AML-193 (cell line): Measurements from ENCODE around the gene ASIC1.
"Not testable (repeated sequence)": the region's sequence is repeated elsewhere in the genome, so short reads cannot be mapped to it uniquely, and the experiment has no call there.

ENCODE experiments used
- DNase-seq, 2 experiments: peaks; one replicate each; lab custom pipeline; 2025; lab: John Stamatoyannopoulos, UW

Gene ASIC1

GRCh38 chr12:50061946-50062686 lies 4.7 kb downstream of the ASIC1 start:
- no peak for DNase-seq

- no peak for DNase-seq
Measured at GRCh38 chr12:50062728-50063460, 5.5 kb downstream of the ASIC1 start.

- DNase-seq, result no peak
Measured at GRCh38 chr12:50065726-50066310, 8.4 kb downstream of the ASIC1 start.

- no peak for DNase-seq
Measured at GRCh38 chr12:50066402-50066801, 9.0 kb downstream of the ASIC1 start.

GRCh38 chr12:50069069-50069468 lies 11.7 kb downstream of the ASIC1 start:
- DNase-seq, result no peak

- DNase-seq, result no peak
Measured at GRCh38 chr12:50069539-50069938, 12.1 kb downstream of the ASIC1 start.

GRCh38 chr12:50070314-50071060 lies 13.1 kb downstream of the ASIC1 start:
- DNase-seq, result peak; percentile 67 to 78

GRCh38 chr12:50072198-50072907 lies 15.0 kb downstream of the ASIC1 start:
- DNase-seq, result no peak

- no peak for DNase-seq
Measured at GRCh38 chr12:50073206-50073605, 15.8 kb downstream of the ASIC1 start.

GRCh38 chr12:50073712-50074111 lies 16.3 kb downstream of the ASIC1 start:
- no peak for DNase-seq

- DNase-seq, result peak; percentile 68 to 69
Measured at GRCh38 chr12:50074936-50075807, 17.8 kb downstream of the ASIC1 start.

GRCh38 chr12:50075808-50076170 lies 18.4 kb downstream of the ASIC1 start:
- no peak for DNase-seq

- no peak for DNase-seq
Measured at GRCh38 chr12:50077099-50077498, 19.7 kb downstream of the ASIC1 start.

- DNase-seq, result no peak
Measured at GRCh38 chr12:50078281-50078680, 20.9 kb downstream of the ASIC1 start.

GRCh38 chr12:50079771-50080170 lies 22.4 kb downstream of the ASIC1 start:
- DNase-seq, result no peak

GRCh38 chr12:50081096-50081808 lies 23.9 kb downstream of the ASIC1 start:
- no peak for DNase-seq

GRCh38 chr12:50082644-50083043 lies 25.2 kb downstream of the ASIC1 start:
- DNase-seq, result no peak

- no peak for DNase-seq
Measured at GRCh38 chr12:50083301-50083700, 25.9 kb downstream of the ASIC1 start.

- not testable (repeated sequence) for DNase-seq
Measured at GRCh38 chr12:50084409-50084774, 27.0 kb downstream of the ASIC1 start.
